Ovary (tissue), 3 donors: Measurements from ENCODE around the gene KLHL1.

Experiments used
- EP300 ChIP-seq: sonication (generic); formaldehyde crosslinking; IDR thresholded peaks from one replicate; pipeline ENCODE4 v1.6.1; 2017; ENCODE audit warnings: antibody characterized with exemption
- POLR2A ChIP-seq: fragments of 450-650 bp; IDR thresholded peaks from one replicate; pipeline ENCODE4 v1.6.1; 2017; ENCODE audit warnings: antibody characterized with exemption, mild to moderate bottlenecking, moderate library complexity
- TF ChIP-seq, protein P1 (sequence below), 3 donors: fragments of 450-650 bp in 2 of 3; fragments of 200-600 bp in 1 of 3; IDR thresholded peaks; one replicate each; pipeline versions ENCODE4 v1.5.1 to v1.8.0; 2016 to 2022; ENCODE audit warnings: antibody characterized with exemption in 3 of 3, mild to moderate bottlenecking in 1 of 3
- donor health status: DM: no; HTN: no; CAD: no.

GRCh38 chr13:69946511-69946910 is 161.7 kb downstream of the KLHL1 start:
- no peak for TF ChIP-seq EP300
- TF ChIP-seq, protein P1, sequence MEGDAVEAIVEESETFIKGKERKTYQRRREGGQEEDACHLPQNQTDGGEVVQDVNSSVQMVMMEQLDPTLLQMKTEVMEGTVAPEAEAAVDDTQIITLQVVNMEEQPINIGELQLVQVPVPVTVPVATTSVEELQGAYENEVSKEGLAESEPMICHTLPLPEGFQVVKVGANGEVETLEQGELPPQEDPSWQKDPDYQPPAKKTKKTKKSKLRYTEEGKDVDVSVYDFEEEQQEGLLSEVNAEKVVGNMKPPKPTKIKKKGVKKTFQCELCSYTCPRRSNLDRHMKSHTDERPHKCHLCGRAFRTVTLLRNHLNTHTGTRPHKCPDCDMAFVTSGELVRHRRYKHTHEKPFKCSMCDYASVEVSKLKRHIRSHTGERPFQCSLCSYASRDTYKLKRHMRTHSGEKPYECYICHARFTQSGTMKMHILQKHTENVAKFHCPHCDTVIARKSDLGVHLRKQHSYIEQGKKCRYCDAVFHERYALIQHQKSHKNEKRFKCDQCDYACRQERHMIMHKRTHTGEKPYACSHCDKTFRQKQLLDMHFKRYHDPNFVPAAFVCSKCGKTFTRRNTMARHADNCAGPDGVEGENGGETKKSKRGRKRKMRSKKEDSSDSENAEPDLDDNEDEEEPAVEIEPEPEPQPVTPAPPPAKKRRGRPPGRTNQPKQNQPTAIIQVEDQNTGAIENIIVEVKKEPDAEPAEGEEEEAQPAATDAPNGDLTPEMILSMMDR (IDR thresholded peaks at IDR 0.05), result no peak
- TF ChIP-seq POLR2A, result no peak
